Jurkat, Clone E6-1 (cell line): ENCODE measurements around the gene MYL7.
"Not testable (repeated sequence)": the region's sequence is repeated elsewhere in the genome, so short reads cannot be mapped to it uniquely, and the experiment has no call there.

Experiments used
- DNase-seq: peaks from one replicate; pipeline ENCODE4 v3.0.0-alpha.2; 2011; ENCODE audit warnings: low read depth, low spot score
- H3K4me3 ChIP-seq: 2 replicates; pipeline ENCODE4 v1.5.1; 2011; ENCODE audit warnings: mild to moderate bottlenecking, low read length, control low read depth, moderate library complexity

The MYL7 gene

DNA sequence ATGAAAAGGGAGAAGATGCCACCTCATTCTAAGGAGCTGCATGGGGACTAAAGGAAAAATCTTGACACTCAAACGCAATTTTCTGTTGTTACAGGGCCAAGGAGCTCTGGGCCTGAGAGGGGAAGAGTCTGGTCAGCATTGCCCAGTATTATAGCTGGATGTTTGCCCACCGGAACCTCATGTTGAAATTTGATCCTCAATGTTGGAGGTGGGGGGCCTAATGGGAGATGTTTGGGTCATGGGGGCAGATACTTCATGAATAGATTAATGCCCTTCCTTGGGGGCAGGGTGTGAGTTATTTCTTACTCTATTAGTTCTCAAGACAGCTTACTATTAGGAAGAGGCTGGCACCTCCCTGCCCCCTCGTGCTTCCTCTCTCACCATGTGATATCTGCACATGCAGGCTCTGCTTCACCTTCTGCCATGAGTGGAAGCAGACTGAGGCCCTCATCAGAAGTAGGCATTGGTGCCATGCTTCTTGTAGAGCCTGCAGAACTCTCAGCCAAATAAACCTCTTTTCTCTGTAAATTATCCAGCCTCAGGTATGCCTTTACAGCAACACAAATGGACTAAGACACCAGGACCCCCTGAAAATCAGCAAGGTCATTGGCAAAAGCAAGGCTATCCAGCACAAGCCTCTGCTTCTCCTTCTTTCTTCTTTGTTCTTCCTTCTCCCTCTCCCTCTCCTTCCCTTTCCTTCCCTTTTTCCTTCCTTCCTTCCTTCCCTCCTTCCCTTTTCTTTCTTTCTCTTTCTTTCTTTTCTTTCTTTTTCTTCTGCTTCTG, 33.0 kb upstream of the MYL7 start:
- no peak overlapping the region for H3K4me3 ChIP-seq
- DNase-seq: no peak

DNA sequence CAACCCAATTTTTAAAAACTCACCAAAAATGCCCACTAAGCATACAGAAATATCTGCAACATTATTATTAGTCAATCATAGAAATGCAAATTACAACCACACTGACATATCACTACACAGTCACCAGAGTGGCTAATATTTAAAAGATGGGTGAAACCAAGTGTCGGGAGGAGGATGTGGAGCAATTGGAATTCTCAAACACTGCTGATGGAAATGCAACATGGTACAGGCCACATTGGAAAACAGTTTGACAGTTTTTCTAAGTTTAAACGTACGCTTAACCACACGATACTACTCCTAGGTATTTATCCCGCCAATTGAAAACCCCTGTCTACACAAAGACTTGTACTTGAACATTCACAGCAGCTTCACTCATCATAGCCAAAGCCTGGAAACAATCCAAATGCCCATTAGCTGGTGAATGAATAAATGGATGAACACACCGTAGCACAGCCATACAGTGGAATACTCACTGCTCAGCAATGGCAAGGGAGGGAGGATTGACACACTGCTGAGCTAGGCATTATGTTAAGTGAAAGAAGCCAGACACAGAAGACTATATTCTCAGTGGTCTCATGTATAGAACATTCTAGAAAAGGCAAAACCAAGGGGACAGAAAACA, 31.8 kb upstream of the MYL7 start:
- no peak overlapping the region for H3K4me3 ChIP-seq
- DNase-seq: no peak

DNA sequence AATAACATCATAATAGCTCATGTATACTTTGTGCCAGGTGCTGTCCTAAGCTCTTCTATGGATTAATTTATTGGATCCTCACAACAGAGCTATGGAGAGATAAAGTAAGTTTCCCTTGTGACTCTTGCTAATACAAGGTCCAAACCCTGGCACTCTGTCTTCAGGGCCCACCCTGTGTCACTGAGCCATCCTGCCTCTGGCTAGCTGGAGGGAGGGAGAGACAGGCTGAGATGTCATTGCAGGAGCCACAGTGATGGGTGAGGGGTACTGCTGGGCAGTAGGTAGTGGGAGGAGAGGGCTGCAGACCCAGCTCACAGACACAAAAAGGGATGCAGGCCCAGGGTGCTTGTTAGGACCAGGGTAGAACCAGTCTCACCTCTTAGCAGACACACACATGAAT, 31.2 kb upstream of the MYL7 start:
- no peak overlapping the region for H3K4me3 ChIP-seq
- no peak for DNase-seq

DNA sequence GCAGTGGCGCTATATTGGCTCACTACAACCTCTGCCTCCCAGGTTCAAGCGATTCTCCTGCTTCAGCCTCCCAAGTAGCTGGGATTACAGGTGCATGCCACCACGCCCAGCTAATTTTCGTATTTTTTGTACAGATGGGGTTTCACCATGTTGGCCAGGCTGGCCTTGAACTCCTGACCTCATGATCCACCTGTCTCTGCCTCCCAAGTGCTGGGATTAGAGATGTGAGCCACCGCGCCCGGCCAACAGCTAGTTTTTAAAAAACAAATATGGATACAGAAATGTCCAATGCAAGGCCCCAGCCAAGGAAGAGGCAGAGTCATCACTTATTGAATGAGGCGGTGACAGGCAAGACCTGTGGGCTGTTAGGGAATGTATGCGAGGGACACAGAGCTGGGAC, 30.8 kb upstream of the MYL7 start:
- not testable (repeated sequence) for H3K4me3 ChIP-seq, DNase-seq

DNA sequence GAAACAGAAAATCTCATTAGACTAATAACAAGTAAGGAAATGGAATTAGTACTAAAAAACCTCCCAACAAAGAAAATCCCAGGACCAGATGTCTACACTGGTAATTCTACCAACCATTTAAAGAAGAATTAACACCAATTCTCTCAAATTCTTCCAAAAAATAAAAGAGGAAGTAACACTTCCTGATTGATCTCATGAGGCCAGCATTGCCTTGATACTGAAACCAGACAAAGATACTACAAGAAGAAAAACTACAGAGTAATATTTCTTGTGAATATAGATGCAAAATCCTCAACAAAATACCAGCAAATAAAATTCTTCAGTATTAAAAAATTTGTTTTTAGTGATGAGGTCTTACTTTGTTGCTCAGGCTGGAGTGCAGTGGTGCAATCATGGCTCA, 26.8 kb upstream of the MYL7 start:
- no peak overlapping the region for H3K4me3 ChIP-seq
- DNase-seq: no peak

DNA sequence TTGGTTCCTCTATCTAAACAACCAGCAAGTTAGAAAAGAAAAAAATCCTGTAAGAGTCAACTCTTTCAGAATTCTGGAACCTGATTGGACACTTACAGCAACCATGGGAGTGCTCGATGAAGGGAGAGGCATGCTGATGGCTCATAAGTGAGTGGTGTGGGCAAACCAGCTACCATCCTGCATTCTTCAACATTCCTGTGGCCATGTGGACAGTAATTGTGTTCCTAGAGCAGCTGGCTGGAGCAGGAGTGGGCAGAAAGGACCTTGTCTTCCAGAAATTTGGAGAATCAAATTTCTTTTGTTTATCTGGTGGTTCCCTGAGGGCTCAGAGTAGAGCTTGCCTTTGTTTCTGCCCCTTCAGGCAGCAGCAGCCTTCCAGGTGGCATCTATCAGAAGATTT, 22.5 kb upstream of the MYL7 start:
- no peak overlapping the region for H3K4me3 ChIP-seq
- no peak for DNase-seq

DNA sequence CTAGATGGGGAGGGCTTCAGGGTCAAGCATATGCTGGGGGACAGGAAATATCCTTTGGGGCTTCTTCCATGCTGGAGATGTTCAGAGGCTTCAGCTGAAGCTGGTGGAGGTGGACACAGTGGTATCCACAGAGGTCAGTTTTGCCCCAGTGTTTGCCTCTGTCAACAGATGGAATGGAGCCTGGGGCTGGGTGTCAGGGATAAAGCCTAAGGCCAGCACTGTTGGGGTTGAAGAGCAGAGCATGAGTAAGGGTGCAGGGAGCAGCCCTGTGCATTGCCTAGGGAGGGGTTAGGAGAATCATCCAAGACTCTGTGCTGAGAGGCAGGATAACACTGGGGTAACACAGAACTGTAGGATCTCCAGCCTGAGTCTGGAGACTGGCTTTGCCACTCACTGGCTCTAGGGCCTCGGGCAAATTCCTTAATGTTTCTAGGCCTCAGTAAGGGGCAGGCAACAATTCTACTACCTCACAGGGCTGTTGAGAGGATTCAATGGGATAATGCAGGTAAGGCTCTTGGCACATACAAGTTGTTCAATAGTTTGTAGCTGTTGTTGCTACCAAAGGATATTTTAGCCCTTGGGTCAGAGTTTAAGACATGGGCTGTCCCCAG, 21.8 kb upstream of the MYL7 start:
- DNase-seq: no peak

DNA sequence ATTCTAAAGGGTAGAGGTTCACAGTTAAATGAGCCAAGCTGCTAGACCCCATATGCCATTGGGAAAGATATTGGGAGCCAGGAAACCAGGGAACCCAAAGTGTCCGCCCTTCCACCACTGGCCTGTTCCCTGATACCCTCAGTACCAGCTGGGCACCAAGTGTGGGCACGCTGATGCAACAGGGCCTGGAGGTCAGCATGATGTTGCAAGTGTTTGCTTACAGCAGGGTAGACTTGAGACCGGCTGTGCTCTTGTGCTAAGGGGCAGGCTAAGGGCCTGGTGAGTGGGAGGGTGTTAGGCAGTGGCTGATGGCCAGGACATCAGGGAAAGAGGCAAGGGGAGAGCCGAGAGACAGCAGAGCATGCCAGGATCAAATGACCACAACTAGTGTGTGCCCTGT, 21.0 kb upstream of the MYL7 start:
- H3K4me3 ChIP-seq: no peak overlapping the region
- no peak for DNase-seq

More for the DNA sequence above, 21.8 kb upstream of the MYL7 start:
- H3K4me3 ChIP-seq: no peak overlapping the region

DNA sequence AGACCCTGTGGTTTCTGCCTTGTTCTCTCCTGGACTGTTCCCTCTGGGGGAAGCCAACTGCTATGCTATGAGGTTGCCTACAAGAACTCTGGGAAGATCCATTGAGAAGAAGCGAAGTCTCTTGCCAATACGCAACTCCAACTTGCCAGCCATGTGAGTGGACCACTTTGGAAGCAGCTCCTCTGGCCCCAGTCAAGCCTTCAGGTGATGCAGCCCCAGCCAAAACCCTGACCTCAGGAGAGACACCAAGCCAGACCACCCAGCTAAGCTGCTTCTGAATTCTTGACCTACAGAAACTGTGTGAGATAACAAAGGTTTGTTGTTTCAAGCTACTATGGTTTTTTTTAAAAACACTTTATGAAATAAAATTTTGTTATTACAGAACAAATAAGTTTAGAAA, 20.2 kb upstream of the MYL7 start:
- no peak for DNase-seq
- H3K4me3 ChIP-seq: no peak overlapping the region

DNA sequence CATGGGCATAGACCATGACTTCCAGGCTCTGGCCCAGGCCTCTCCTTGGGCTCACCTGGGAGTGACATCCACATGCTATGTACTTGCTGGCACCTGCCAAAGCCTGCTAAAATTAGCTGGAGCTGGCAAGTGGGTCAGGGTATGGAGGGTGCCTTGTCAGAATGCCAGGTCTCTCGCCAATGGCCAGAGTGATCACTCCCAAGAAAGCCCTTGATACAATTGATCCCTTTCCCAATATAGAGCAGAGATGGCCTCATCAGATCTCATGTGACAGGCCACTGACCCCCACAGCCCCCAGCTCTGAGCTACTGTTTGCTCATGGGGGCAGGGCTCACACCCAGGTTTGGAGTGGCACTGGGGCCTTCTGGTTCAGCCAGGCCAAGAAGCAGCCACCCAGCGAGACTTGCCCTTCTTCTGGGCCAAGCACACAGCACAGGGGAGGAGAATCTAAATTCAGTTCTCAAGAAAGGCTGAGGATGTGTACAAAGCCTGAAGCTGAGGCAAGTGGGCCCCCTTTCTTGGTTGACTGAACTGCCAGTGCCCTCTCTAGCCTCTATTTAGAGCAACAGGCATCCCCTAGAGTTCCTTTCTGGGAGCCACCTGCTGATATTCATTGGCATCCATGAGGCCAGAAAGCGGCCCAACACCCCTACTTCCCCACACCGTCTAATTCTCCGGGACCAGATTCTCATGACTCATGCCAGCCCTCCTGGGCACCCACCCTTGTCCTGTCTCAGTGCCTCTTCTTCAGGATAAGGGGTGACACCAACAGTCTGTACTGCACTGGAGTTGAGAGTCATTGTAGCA, 18.9 kb upstream of the MYL7 start:
- DNase-seq: no peak
- H3K4me3 ChIP-seq: no peak overlapping the region

DNA sequence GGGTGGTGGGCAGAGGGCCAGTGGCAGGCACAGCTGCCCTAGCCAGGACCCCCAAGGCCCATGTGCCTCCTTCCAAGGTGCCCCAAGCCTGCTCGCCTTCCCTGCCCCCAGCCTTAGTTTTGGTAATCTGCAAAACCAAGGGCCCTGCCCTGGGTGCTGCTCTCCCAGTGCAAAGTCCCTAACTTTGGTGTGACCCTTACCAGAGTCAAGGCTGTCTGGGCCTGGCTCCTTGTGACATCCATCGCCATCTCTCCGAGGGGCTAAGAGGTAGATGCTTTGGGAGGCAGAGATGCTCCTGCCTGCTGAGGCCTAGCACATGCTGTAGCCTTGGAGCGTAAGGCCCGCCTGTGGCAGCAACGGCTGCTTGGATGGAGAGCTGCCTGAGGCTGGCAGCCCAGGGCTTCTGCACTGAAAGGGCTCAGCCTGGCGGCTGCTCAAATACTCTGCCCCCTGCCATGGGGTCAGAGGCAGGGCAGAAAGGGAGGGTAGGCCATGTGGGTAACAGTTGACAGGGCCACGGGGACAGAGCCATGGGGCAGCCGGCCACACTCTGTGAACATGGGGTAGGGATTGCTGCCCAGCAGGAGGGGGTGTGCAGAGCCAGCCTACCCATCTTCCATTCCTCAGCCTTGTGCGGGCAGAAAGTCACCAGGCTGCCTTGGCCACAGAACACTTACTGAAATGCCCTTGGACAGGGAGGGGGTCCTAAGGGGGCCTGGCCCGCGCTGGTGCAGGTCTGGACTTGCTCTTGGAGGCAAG, 17.9 kb upstream of the MYL7 start:
- H3K4me3 ChIP-seq: no peak overlapping the region
- no peak for DNase-seq

DNA sequence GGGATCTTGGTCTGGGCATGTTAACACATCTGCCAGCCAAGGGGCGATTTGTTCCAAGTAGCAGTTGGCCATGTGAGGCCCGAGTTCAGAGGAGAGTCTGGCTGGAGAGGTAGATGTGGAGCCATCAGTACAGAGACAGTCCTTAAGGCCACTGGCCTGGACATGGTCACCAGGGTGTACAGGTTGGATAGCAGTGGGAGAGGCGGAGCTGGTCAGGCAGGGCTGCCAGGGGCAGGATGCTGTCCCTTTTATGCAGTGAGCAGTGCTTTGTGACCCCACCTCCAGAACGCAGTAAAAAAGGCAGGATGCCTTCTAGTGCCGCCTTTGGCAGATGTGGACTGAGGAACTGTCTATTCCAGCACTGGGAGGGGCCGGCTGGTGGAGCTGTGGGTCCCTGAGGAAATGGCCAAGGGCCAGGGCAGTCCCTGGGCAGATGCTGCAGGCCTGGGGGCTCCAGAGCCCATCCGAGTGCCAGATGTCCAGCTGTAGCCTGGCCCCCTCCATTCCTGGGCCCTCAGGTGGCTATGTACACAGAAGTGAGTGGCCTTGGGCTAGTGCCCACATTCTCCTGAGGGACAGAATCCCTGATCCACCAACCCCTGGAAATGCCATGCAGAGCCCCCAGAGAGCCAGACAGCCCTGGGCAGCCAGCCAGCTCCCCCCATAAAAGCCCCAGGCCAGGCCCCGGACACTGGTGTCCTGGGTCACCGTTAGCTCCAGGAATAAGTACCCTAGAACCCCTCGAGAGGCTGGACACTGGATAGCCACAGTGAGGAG, 17.2 kb upstream of the MYL7 start:
- H3K4me3 ChIP-seq: no peak overlapping the region

DNA sequence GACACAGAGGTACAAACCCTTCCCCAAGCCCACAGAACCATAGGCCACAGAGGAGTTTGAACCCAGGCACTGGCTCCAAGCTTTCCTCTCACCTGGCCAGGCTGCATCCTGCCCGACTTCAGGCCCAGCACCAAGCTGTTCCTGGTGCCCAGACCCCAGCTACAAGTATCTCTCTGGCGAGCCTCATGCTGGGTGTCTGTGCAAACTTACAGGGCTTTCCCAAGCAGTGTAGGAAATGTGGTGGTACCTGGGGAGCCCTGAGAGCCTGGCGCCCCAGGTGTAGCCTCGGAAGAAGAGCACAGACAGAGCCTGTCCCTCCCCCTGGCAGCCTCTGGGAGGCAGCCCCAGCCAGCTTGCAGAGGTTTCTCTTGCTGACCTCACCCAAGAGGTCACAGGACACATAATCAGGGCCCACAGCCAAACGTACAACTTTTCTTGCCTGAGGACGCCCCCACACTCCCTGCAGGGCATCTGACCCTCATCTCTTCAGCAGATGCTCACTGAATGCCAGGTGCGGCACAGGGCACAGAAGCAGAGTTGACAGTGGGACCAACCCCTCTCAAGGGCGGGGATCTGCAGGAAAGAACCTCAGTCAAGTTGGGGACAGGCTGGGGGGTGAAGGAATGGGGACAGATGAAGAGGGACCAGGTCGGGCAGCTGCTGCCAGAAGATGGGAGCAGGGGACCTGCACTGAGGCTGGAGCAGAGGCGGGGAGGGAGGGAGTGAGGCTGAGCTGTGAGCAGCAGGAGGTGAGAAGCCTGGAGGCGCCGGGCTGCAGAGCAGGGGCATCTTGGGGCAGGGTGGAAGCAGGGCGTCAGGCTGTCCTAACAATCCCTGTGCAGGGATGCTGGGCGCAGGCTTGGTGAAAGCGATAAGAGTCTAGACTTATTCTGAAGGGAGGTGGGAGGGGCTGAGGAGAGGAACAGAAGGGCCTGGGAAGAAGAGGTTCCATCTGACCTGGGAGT, 16.3 kb upstream of the MYL7 start:
- no peak for DNase-seq
- H3K4me3 ChIP-seq: no peak overlapping the region

More for the DNA sequence above, 17.2 kb upstream of the MYL7 start:
- DNase-seq: no peak

DNA sequence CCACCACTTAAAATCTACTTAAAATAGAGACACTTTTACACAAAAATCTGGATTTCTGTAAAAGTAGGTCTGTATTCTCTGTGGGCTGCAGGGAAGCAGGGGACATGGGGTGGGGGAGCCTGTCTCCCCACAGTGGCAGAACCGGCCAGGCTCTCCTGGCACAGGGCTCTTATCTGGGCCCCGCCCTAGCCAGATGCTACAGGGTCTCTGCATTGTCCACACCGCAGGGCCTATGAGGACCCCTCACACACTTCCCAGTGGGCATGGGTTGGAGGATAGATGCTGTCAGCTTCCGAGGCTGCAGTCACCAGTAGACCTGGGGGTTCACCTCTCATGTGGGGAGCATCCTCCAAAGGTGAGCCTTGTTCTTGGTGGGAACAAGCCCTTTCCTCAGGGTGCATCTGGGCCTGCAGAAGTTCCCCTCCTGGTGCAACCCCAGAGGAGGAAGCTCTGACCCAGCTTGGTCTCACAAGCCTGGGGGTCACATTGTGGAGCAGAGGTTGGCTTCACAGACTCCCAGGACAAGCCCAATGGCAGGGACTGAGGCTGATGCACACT, 15.4 kb upstream of the MYL7 start:
- DNase-seq: no peak
- H3K4me3 ChIP-seq: no peak overlapping the region

DNA sequence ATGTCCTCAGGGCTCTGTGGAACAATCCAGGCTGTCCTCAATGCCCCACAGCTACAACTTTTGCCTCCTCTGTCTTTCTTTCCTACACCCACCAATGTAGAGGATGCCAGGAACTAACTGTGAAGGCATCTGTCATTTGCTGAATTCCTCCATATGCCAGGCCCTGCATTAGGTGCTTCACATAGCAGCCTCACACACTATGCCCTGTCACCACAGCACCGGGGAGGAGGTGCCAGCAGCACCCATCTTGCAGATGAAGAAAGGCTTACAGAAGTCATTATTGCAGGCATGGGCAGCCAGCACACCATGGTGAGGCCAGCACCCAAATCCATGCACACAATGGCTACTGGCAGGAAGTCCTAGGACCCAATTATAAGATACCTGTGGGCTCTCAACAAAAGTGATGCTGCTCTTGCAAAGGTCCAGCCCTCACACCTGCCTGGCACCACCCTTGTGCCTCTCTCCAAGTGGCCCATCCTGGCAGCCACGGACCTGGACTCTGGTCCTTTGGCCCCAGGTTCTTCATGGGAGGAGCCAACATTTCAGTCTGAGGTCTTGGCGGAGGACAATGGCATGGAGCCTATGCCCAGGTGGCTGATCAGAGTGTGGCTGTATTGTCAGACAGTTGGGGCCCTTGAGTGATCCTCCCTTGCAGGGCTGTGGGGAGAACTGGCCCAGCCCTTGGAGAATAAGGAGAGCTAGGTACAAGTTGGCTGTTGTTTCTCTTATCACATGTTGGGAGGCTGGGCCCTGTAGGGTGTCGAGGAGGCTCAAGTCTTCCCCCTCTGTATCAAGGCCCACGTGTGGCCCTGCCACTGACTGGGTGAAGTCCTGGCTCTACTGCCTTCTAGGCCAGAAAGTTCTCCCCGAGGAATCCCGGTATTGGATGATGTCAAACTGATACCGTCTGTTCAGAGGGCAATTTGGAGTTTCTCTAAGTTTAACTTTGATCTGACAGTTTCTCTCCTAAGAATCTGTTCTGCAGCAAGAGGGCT, 14.4 kb upstream of the MYL7 start:
- DNase-seq: no peak
- H3K4me3 ChIP-seq: no peak overlapping the region

DNA sequence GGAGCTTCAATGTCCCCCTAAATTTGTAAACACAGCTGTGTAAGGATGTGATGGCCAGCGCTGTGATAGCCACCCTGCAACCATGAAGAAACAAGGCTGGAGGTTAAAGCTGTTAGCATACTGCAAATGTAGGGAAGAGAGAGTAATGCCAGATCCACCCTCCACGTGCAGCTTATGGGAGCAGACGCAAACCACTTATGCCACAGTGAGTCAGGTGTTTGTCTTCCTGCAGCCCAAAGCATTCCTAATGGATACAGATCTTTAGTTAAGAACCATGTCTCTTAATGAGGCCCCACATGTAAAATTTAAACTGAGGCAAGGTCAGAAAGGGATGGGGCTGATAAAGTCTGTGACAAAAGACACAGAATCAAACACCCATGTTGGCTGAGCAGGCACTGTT, 13.6 kb upstream of the MYL7 start:
- H3K4me3 ChIP-seq: no peak overlapping the region
- no peak for DNase-seq
